NOMO-1 treated with dmso at 0.1 percent for 144 hours (cell line): ENCODE data around the gene TANK.

Source experiments
- DNase-seq: peaks from one replicate; lab custom pipeline; 2025; ENCODE audit not compliant: unreplicated experiment; lab: John Stamatoyannopoulos, UW

The TANK gene

GRCh38 chr2:161133366-161133765, 26.9 kb upstream of the TANK start:
- no peak for DNase-seq

DNA sequence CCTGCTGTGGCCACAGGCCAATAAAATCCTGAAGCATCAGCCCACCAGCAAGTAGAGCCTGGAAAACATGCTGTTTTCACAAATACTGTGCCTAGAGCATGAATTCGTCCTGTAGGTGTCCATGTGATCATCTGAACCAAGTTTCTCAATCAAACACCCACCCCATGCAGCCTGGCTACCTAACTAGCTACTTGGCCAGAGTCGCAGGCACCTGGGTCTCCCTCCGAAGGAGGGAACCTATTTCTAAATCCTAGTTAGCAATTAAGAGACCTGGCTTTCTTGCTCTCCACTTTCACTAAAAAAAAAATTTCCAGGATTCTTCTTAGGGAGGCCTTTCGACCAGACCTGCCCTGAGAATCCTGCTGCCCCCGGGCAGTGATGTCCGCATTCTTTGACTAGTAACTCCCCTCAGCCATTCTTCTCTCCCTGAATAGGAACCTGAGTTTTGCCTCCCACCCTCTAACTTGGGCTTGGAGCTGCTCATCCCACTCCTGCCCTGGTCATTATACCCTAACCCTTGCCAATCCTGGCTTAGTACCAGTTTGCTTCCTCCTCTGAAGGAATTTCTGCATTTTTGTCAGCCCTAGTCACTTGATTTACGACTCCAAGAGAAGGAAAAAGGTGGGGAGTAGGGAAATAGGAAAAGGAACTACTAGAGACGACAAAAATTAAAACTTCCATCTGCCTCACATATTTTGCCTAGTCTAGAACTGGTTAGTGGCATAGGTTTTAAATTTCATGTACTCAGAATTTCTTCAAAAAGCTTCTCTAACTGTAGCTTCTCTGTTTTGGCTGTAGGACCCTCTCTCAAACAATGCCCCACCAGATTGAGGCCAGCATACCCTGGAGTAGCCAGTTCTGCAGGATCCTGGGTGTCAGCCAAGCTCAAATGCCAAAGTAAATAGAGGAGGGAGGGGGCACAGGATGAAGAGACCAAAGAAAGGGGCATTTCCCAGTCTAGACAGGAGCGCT, 25.4 kb upstream of the TANK start:
- no peak for DNase-seq

- no peak for DNase-seq
These were observed 24.2 kb upstream of the TANK start for GRCh38 chr2:161135951-161136593.

GRCh38 chr2:161136696-161137324, 23.4 kb upstream of the TANK start:
- peak; percentile 37 for DNase-seq

DNA sequence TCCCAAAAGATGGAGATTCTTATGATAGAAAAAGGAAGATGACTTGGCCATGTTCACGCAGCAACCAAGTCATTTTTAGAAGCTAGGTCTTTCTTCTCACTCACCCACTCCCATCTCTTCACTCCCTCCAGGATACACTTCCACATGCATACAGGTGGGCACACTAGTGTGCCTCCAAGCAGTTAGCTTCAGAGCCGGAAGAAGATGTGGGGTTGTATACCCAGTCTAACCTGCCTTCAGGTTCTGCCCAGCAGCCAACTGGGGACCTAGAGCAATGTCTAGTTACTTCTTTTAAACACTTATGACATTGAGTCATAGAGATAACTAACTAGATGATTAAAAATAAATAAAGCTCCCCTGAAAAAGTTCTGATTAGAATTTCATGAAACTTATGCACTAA, 21.8 kb upstream of the TANK start:
- DNase-seq = no peak

DNA sequence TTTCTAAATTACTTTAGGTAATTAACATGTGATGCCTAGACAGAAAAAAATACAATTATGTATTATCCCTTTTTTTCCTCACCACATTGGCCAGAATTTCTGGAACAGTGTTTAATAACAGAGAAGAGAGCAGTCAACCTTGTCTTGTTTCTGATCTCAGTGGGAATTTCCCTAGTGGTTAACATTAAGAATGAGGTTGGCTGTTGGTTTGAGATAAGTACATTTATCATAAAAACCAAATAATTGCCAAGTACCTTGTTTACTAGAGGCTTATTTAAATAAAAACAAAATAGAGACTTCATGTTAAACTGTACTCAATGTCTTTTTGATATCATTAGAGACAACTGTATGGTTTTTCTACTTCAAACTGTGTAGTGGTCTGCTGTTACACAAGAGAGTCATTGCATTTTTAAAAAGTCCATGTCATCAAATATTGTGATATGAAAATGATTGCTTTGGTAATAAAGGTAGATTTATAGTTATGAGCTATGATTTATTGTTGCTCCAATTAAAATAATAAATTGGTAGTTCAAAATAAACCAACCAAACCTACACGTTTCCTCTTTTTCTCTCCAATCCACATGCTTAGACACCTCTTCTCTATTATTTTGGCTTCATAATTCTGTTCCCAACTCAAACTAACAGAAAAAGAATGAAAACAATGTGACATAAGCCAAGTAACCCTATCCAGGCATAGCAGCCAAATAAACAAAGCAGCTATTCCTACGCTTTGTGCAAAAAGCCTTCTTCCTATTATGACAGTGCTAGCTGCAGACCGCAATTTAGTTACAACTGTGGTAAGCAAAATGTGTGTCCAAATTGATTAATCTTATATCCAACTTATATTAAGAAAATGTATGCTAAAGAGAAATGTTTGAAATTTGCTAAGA, 20.9 kb upstream of the TANK start:
- DNase-seq = no peak

GRCh38 chr2:161141033-161141432, 19.2 kb upstream of the TANK start:
- peak; percentile 14 for DNase-seq

GRCh38 chr2:161146209-161146775, 13.9 kb upstream of the TANK start:
- DNase-seq = no peak

DNA sequence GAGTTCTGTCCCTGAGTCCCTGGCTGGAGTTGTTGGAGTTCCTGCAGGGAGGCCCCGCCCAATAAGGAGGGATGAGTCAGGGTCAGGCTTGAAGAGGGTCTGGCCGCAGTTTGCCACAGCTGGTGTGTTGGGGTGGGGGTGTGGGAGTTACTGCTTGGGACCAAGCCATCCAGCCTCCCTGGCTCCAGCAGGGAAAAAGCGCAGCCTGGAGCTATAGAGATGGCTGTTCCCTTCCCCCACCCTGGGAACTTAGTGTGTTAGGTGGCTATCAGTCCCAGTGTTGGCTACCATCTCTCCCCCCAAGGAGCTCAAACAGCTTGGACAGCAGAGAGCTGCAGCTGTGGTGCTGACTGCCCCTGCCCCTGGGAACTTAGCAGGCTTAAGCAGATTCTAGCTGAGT, 13.2 kb upstream of the TANK start:
- DNase-seq = no peak

DNA sequence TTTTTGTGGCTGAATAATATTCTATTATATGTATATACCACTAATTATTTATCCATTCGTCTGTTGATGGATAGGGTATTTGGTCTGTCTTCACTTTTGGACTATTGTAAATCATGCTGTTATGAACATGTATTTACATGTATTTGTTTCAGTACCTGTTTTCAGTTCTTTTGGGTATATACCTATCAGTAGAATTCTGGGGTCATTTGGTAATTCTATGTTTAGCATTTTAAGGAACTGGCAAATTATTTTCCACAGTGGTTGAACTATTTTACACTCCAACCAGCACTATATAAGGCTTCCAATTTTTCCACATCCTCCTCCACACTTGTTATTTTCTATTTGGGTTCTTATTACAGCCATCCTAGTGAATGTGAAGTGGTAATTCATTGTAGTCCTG, 12.4 kb upstream of the TANK start:
- no peak for DNase-seq

GRCh38 chr2:161150704-161151103, 9.5 kb upstream of the TANK start:
- no peak for DNase-seq

DNA sequence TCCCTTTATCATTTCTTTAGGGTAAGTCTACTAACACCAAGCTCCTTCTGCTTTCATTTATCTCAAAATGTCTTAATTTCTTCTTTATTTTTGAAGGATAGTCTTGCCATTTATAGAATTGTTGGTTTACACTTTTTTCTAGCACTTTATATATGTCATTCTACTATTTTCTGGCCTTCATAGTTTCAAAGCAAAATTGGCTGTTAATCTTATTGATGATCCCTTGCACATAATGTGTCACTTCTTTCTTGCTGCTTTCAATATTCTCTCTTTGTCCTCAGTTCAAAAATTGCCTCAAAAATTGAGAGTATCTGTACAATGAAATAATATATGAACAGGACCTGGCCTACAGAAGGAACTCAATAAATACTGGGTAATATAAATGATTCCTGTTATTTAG, 7.9 kb upstream of the TANK start:
- no peak for DNase-seq

GRCh38 chr2:161158882-161159281, 1.3 kb upstream of the TANK start:
- no peak for DNase-seq

DNA sequence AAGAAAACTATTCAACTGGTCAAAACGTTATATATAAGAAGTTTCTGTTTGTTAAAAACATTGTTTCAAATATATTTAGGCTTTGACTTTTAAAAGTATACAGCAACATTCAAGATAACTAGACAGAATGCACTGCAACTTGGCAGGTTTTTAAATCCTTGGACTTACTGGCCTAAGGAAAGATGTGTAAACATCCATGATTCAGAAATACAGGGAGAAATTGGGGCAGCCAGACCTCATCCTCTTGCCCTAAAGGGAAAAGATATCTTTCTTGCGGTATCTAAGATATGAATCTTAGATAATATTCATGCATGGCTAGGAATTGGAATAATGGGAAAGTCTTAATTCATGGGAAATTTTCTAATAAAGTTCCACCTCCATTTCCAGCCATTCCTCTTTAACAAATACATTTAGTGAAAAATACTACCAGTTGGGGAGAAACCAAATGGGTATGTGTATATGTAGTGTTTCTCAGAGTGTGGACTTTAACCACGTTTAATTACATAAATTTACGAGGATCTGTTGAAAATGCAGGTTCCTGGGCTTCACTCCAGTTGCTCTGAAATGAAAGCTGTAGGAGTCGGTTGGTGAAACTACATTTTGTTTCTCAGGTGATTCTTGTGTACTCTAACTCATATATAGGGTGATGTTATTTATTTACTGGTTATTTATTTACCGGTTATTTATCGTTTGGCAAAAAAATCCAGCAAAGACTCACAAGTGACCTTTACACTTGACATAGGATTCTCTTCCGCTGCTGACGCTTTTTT, 587 bp upstream of the TANK start:
- no peak for DNase-seq

GRCh38 chr2:161161074-161161706, 962 bp downstream of the TANK start:
- DNase-seq = peak; percentile 19

- no peak for DNase-seq
These were observed 3.2 kb downstream of the TANK start for GRCh38 chr2:161163440-161163839.

GRCh38 chr2:161164161-161164560, 3.9 kb downstream of the TANK start:
- no peak for DNase-seq

- no peak for DNase-seq
These were observed 5.0 kb downstream of the TANK start for GRCh38 chr2:161165266-161165665.

DNA sequence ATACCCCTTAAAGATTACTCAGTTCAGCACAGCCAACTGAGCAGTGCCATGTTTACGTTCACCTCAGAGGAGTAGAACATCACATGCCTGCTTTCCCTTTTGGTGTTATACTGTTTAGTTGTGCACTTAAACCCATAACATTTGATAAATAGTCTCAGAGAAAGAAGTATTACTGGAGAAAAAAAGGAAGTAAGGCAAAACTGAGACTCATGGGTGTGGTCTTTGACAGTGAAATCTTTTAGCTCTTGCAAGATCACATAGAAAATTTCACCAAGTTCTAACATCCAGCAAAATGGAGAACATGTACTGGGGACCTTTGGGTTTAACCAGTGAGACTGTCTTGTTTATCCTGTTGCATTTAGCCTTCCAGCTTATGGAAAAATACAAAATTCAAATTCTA, 5.6 kb downstream of the TANK start:
- DNase-seq = peak; percentile 72
